WI38 (cell line): ENCODE measurements around the gene COX7A2.

Source experiments
- H3K4me3 ChIP-seq: 2 replicates; pipeline ENCODE4 v1.5.1; 2011; ENCODE audit warnings: low read depth, mild to moderate bottlenecking, control low read depth, low read length
- CTCF ChIP-seq: IDR thresholded peaks from 2 replicates; pipeline ENCODE4 v1.5.1; 2012; ENCODE audit warnings: low read depth, mild to moderate bottlenecking, control low read depth, low read length

COX7A2 gene

DNA sequence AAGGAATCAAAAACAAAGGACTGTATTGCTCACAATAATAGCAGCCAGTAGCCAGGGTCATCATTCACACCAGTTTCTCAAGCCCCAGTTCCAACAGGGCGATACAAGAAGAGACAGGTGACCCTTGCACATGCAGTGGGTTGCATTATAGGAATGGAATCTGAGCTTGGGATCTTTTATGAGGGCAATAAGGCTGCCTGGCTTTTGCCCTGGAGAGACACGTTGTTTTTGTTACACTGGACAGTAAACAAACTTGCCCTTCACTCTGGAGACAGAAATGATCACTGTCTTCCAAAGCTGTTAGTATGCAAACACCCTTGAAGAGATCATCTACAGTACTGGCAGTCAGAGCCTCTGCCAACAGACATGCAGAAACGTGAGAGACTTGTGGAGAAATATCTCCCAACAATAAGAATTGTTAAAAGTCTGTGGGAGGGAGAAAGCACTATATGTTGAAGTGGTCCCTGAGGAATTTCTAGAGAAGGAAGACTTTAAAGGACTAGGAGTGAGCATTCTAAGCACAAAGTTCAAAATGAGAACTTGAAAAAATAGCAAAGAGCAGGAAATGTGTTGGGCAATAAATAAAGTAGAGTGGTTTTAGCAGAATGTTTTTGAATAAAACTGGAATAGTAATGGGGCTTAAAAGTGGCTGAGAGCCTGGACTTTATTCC lies 31.5 kb downstream of the COX7A2 start:
- H3K4me3 ChIP-seq, result no peak overlapping the region
- TF ChIP-seq CTCF, result no peak

DNA sequence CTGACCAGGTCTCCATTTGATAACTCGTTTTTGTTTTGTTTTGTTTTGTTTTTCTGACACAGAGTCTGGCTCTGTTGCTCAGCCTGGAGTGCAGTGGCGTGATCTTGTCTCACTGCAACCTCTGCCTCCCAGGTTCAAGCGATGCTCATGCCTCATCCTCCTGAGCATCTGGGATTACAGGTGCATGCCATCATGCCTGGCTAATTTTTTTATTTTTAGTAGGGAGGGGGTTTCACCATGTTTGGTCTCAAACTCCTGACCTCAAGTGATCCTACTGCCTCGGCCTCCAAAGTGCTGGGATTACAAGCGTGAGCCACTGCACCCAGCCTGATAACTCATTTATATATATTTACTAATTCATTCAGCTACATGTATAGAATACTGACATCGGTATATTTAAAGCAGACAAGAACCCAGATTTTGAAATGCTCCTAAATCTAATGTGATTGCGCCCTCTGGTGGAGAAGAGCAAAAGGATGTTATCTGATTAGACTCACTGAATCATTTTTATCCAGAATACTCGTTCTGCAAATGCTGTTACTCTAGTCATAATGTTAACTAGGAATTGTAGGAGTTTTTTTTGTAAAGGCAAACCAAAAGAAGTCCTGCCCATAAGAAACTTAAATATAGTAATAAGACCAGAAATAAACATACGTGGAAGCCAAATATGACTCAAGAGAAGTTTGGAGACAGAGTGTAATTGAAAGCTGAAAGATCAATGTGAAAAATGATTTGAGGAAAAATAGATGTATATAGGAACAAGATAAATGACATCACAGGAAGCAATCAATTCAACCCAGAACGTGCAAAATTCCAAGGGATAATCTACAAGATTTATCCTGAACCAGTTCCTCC lies 32.5 kb downstream of the COX7A2 start:
- peak; percentile 17; the same call in 1 of the 2 replicates for TF ChIP-seq CTCF
- no peak overlapping the region for H3K4me3 ChIP-seq

GRCh38 chr6:75209184-75209723 lies 34.3 kb downstream of the COX7A2 start:
- H3K4me3 ChIP-seq, result no peak overlapping the region
- TF ChIP-seq CTCF, result no peak

GRCh38 chr6:75208298-75209183 lies 35.1 kb downstream of the COX7A2 start:
- TF ChIP-seq CTCF, result peak; percentile 82
- peak overlapping the region; percentile 3; the same call in 1 of the 2 replicates for H3K4me3 ChIP-seq

DNA sequence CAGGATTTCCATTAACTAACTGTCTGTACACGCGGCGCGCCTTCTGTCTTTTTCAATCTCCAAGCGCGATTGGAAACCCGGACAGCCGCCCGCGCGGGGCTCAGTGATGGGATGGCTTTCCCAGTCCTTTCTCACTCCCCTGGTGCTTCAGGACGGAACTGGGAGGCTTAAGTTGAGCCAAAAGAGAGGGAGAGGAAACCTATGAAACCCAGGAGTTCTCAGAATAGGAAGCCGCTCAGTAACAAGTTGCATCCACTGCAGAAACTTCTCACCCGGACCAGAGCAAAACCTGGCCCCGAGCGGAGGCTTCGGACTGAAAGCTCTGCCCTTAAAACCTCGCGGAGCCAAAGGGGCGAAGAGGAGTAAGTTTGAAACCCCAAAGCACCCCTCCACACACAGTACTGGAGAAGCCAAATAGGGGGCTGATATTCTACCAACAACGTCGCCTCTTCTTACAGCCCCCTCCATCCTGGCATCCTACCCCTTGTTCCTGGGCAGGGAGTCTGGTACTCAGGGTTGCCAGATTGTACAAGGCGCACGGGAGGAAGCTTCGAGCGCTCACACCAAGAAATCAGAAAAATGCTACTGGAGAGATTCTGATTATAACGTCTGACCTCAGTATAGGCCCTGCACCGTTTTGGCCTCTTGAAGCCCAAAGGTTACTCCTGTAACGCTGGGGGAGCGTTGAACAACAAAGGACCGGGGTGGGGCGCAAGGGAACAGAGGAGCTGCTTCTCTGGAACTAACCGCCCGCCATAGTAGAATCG lies 36.8 kb downstream of the COX7A2 start:
- H3K4me3 ChIP-seq, result peak overlapping the region; percentile 84
- TF ChIP-seq CTCF, result no peak

GRCh38 chr6:75205776-75206575 lies 37.6 kb downstream of the COX7A2 start, which contains the start of gene COL12A1:
TSS of gene COL12A1 (minus strand) at chr6:75206053. CDS start at chr6:75202792, 3,261 bp downstream.
- H3K4me3 ChIP-seq, result peak within 1 kb of the TSS; percentile 84
- no peak for TF ChIP-seq CTCF
